Type B pancreatic cell (in vitro differentiated cells): Measurements from ENCODE around the gene TOMT. TPM values are rescaled to one million over a fixed set of nuclear protein-coding genes. Genes with fewer than 3 reads are reported as not detected.

Experiments used
- DNase-seq: peaks from one replicate; pipeline ENCODE4 v3.0.0; 2021; ENCODE audit warnings: mixed read lengths; ENCODE audit not compliant: unreplicated experiment; ENCODE audit errors: extremely low spot score
- H3K27ac Mint-ChIP-seq: 2 replicates; pipeline ENCODE4 v1.8.0; 2021; ENCODE audit warnings: mild to moderate bottlenecking, mixed read lengths
- H3K27me3 Mint-ChIP-seq: 2 replicates; pipeline ENCODE4 v1.8.0; 2021; ENCODE audit warnings: mixed read lengths
- H3K36me3 Mint-ChIP-seq: 2 replicates; pipeline ENCODE4 v1.8.0; 2021; ENCODE audit warnings: mixed read lengths
- H3K4me1 Mint-ChIP-seq: one replicate; pipeline ENCODE4 v1.8.0; 2021; ENCODE audit warnings: mixed read lengths; ENCODE audit not compliant: unreplicated experiment
- H3K4me3 Mint-ChIP-seq: 2 replicates; pipeline ENCODE4 v1.8.0; 2021; ENCODE audit warnings: mild to moderate bottlenecking, mixed read lengths
- H3K9me3 Mint-ChIP-seq: 2 replicates; pipeline ENCODE4 v1.8.0; 2021; ENCODE audit warnings: mixed read lengths
- CTCF ChIP-seq: fragments of 200-600 bp; sonication (generic); conservative IDR thresholded peaks from 2 replicates; pipeline ENCODE4 v1.5.0; 2021; ENCODE audit warnings: antibody characterized with exemption, mild to moderate bottlenecking
- total RNA-seq: library from RNA; stranded (reverse); gene quantifications from 2 replicates; pipeline ENCODE4 v1.2.1, GENCODE V29; 2021; ENCODE audit warnings: low replicate concordance

The TOMT gene
- total RNA-seq, 1 donor from 2014 or later = not detected

- Mint-ChIP-seq H3K36me3 (peaks cover 15% of the 10 kb centered on the region), H3K27ac (no peak overlapping the region), H3K4me1 (peaks cover 42% of the 10 kb centered on the region), H3K27me3 (no peaks in the 10 kb centered on the region), H3K9me3 (no peaks in the 10 kb centered on the region), H3K4me3 (no peak overlapping the region)
- TF ChIP-seq CTCF = no peak
- DNase-seq = no peak
Observed at GRCh38 chr11:72067676-72068075, 38.0 kb upstream of the TOMT start.

- Mint-ChIP-seq H3K4me3 (no peak overlapping the region), H3K4me1 (peaks cover 48% of the 10 kb centered on the region), H3K36me3 (peaks cover 20% of the 10 kb centered on the region), H3K27ac (peak overlapping the region; percentile 28), H3K27me3 (no peaks in the 10 kb centered on the region), H3K9me3 (no peaks in the 10 kb centered on the region)
- no peak for DNase-seq
- no peak for TF ChIP-seq CTCF
Observed at GRCh38 chr11:72069200-72069599, 36.5 kb upstream of the TOMT start.

- TF ChIP-seq CTCF = no peak
- no peak overlapping the region for H3K4me3 Mint-ChIP-seq
- peak overlapping the region; percentile 28 for H3K27ac Mint-ChIP-seq
- no peak for DNase-seq
- H3K9me3 Mint-ChIP-seq = no peaks in the 10 kb centered on the region
- H3K36me3 Mint-ChIP-seq = peaks cover 20% of the 10 kb centered on the region
- H3K27me3 Mint-ChIP-seq = no peaks in the 10 kb centered on the region
- H3K4me1 Mint-ChIP-seq = peaks cover 48% of the 10 kb centered on the region
Observed at GRCh38 chr11:72069787-72070251, 35.9 kb upstream of the TOMT start.

- Mint-ChIP-seq H3K27ac (peak overlapping the region; percentile 28), H3K9me3 (no peaks in the 10 kb centered on the region), H3K36me3 (peaks cover 20% of the 10 kb centered on the region), H3K4me1 (peaks cover 52% of the 10 kb centered on the region), H3K4me3 (no peak overlapping the region), H3K27me3 (no peaks in the 10 kb centered on the region)
- DNase-seq = no peak
- no peak for TF ChIP-seq CTCF
Observed at GRCh38 chr11:72070491-72070890, 35.2 kb upstream of the TOMT start.

- H3K27me3 Mint-ChIP-seq = no peaks in the 10 kb centered on the region
- TF ChIP-seq CTCF = no peak
- peak overlapping the region; percentile 71 for H3K4me3 Mint-ChIP-seq
- no peak for DNase-seq
- H3K9me3 Mint-ChIP-seq = no peaks in the 10 kb centered on the region
- peak overlapping the region; percentile 90 for H3K27ac Mint-ChIP-seq
- peaks cover 54% of the 10 kb centered on the region for H3K4me1 Mint-ChIP-seq
- peaks cover 18% of the 10 kb centered on the region for H3K36me3 Mint-ChIP-seq
Observed at GRCh38 chr11:72072348-72072747, 33.4 kb upstream of the TOMT start.

- DNase-seq = no peak
- Mint-ChIP-seq H3K27ac (peak overlapping the region; percentile 63), H3K9me3 (no peaks in the 10 kb centered on the region), H3K36me3 (peaks cover 12% of the 10 kb centered on the region), H3K4me3 (no peak overlapping the region), H3K27me3 (no peaks in the 10 kb centered on the region), H3K4me1 (peaks cover 50% of the 10 kb centered on the region)
- TF ChIP-seq CTCF = no peak
Observed at GRCh38 chr11:72075109-72075508, 30.6 kb upstream of the TOMT start.
